HG03280 (cell line): ENCODE measurements around the gene ELFN1.

Experiments
- ATAC-seq: cut with Tn5 transposase; IDR thresholded peaks from one replicate; pipeline ENCODE4 v1.9.1; 2021; ENCODE audit warnings: mild to moderate bottlenecking, moderate library complexity; ENCODE audit not compliant: unreplicated experiment

The ELFN1 gene

DNA sequence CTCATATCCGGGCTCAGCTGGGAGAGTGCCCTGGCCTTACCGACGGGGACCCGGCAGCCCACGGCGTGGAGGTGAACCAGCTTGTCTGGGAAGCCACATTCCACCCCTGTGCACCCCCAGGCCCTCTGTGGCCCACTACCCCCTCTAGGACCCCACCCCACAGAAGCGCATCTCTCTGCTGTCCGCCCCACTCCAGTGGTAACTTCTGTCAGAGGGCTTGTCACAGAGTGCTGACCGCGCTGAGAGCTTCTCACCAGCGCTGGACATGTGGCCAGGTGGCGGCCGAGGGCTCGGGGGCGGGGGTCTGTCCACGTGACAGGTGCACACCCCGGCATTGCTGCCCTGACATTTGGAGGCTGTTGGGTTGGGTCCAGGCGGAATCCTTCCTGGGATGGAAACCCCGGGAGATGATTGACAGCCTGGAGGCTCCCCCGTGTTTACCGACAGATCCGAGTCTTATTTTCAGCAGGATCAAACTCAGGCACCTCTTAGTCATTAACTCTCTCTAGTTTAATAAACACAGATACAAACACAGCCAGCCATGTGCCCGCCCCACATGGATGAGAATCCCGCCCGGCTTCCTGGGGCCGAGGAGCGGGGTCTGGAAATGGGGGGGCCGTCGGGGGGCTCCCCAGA is 5.1 kb downstream of the ELFN1 start:
- ATAC-seq: no peak

DNA sequence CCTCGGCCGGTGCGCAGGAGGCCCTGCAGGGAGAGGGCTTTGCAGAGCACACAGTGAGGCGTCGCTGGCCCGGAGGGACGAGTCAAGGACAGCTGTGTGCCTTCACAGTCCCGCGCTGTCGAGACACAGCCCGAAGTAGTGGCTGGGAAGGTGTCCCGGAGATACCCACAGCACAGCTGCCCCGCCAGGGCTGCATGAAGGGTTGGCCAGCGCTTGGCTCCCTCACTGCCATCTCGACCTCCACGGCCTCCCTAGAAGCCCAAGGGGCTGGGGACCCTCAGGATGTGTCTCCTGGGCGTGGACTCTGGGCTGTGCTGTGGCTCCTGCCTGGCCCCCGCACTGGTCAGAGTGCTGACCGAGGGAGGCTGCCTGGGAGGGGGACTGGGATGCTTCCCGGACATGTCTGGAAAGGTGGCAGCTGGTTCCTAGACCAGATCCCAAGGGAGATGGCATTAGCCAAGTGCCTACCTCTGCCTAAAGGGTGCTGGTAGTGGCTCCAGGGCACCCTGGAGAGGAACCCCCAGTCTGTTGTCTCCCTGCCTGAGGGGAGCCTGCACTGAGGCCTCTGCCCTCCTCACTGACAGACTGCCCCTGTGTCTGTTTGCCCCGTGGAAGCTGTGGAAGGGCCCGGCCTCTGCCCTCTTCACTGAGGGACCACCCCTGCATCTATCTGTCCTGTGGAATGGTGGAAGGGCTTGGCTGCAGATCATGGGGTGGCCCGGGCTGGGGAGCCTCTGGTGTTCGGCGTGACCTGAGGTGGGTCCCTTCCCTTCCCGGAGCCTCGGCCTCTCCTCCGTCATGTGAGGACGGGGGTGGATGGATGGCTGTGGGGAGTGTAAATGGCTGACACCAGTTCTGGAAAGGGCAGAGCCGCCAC is 5.8 kb downstream of the ELFN1 start:
- no peak for ATAC-seq

DNA sequence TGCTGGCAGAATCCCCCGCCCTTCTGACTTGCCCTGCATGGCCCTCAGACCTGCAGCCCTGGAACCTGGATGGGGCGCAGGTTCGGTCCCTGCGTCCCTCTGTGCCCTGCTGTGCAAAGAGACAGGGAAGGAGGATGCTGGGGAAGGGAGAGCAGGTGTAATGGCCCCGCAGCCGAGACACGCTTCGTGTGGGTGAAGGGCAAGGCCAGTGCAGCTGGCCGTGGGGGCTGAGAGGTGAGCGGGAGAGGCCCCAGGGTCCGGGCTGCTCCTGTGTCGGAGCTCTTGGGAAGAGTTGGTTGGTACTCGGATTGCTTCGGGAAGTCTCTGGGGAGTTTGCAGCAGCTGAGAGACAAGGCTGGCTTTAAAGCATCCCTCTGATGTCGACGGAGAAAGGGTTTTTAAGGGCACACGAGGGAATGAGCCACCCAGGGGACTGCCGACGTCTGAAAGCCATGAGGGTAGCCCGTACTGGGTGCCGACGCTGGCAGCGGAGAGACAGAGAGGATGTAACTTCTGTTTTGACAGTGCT is 6.5 kb downstream of the ELFN1 start:
- no peak for ATAC-seq

GRCh38 chr7:1677206-1678080 is 7.4 kb downstream of the ELFN1 start:
- ATAC-seq: no peak

DNA sequence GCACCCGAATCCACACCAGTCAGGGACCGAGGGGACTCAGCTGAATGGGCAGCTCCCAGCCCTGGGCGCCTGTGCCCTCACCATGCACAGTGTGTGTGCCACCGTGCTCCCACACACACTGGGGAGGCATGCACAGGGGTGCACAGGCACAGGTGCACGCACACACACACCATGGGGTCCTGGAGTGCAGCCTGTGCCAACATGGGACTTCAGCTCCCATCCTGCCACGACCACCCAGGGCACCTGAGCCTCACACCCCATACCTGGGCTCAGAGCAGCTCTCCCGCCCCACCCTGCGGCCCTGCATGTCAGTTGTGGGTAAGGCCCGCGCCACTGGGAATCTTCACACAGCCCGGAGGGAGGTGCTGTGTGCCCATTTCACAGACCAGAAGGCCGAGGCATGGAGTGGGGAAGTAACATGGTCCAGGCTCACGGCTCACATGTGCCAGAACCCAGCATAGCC is 8.0 kb downstream of the ELFN1 start:
- ATAC-seq: no peak

DNA sequence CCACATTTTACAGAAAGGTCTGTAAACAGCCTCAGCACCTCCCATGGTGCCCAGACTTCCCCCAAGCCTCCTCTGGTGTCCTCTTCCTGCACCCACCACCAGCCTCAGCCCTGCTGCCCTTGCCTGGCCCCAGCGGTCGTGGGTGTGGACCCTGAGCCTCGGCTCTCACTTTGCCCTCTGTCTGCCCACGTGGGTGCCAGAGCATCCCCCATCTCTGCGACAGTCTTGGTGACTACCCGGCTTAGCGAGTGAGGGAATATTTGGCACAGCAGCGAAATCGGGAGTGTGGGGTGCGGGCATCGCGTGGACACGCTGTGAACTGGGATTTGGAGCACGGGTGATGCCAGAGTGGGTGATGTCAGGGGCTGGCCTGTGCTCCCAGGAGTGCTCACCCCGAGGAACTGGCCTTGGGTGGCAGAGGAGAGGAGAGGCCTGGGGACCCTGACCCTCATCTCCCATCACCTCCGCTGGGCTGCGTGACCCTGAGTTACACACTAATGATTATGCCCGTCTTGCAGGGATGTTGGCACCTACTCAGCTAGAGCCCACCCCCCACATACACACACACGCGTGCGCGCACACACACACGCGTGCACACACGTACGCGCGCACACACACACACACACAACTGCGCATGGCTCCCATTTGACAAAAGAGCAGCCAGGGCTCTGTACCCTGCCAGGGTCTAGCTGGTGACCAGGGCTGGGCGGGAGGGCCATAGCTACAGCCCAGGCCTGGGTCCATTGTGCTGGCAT is 8.7 kb downstream of the ELFN1 start:
- ATAC-seq: no peak

DNA sequence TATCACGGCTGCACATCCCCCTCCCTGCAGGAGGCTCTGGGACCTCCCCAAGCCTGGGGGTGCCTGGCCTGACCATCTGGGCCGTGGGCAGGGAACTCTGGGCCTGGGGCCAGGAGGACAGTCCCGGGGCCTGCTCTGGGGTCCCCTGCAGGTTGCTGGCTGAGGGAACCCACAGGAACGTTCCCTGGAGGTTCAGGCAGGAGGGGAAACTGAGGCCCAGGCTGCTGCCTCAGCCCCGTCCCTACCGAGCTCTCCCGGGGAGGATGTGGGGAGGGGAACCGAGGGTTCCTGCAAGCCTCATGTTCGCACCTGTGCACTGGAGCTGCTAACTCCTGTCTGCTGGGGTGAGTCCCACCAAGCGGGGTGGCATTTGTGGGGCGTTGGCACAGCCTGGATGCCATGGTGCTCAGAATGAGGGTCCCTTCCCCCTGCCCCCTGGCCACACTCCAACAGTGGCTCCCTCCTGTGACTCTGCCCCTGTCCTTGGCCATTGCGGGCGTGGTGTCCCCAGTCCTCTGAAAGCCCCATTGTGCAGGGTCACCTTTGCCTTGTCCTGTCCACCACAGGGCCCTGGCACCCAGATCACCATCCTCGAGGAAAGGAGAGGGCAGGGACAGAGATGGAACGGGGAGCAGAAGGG is 9.4 kb downstream of the ELFN1 start:
- no peak for ATAC-seq

GRCh38 chr7:1679966-1680730 is 10.1 kb downstream of the ELFN1 start:
- ATAC-seq: no peak

GRCh38 chr7:1681581-1681980 is 11.5 kb downstream of the ELFN1 start:
- no peak for ATAC-seq

GRCh38 chr7:1685000-1685624 is 15.0 kb downstream of the ELFN1 start:
- ATAC-seq: no peak

DNA sequence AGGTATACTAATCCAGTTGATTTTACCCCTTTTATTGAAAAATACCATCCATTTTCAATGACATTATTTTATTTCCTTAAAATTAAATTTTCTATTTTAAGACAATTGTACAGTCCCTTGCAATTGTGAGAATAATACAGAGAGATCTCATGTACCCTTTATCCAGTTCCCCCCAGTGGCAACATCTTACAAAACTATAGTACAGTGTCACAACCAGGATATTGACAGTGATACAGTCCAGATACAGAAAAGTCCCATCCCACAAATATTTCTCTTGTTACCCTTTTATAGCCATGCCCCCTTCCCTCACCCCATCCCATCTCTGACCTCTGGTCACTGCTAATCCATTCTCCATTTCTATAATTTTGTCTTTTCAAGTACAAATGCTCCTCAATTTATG is 18.5 kb downstream of the ELFN1 start:
- ATAC-seq: no peak

DNA sequence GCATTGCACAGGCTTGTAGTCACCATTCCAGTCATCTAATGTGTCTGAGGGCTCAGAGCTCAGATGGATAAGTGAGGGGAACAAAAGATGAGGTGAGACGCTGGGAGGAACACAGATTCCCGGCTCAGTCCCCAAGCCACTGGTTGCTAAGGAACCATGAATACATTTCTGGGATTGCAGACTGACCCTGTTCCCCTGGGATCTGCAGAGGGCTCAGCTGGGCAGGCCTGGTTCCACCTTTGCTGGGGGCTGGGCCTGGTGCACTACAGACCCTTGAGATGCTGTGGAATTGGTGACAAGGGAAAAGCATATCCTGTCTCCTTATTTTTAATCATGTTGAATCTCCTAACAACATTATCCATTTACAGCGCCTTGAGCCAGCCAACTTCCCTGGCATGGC is 19.2 kb downstream of the ELFN1 start:
- ATAC-seq: no peak

DNA sequence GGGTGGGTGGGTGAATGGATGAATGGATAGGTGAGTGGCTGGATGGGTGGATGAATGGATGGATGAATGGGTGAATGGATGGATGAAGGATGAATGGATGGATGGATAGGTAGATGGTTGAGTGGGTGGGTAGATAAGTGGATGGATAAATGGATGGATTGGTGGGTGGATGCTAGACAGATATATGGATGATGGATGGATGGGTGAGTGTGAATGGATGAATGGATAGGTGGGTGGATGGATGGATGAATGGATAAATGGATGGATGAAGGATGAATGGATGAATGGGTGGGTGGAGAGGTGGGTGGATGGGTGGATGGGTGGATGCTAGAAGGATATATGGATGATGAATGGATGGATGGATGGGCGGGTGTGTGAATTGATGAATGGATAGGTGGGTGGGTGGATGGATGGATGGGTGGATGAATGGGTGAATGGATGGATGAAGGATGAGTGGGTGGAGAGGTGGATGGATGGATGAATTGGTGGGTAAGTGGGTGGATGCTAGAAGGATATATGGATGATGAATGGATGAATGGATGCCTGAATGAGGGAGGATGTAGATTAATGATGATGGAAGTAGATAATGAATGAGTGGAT is 20.4 kb downstream of the ELFN1 start:
- no peak for ATAC-seq

- no peak for ATAC-seq
These were observed 21.0 kb downstream of the ELFN1 start for GRCh38 chr7:1691096-1691495.

- no peak for ATAC-seq
These were observed 21.8 kb downstream of the ELFN1 start for GRCh38 chr7:1691601-1692514.

GRCh38 chr7:1692515-1693418 is 22.7 kb downstream of the ELFN1 start:
- no peak for ATAC-seq
